ENCODE results near the gene PSTPIP2. TPM values are rescaled to one million over a fixed set of nuclear protein-coding genes. Genes with fewer than 3 reads are reported as not detected.
A peak's percentile ranks its signal among the peaks of the same experiment; 100 is the strongest.

PSTPIP2 gene
- total and polyA plus RNA-seq, 9 of the 15 experiments (the other 6 are each of a cell fraction or from before 2014, with no cell fraction given) = 14.0 to 45.7 (median 27.1) TPM

DNA sequence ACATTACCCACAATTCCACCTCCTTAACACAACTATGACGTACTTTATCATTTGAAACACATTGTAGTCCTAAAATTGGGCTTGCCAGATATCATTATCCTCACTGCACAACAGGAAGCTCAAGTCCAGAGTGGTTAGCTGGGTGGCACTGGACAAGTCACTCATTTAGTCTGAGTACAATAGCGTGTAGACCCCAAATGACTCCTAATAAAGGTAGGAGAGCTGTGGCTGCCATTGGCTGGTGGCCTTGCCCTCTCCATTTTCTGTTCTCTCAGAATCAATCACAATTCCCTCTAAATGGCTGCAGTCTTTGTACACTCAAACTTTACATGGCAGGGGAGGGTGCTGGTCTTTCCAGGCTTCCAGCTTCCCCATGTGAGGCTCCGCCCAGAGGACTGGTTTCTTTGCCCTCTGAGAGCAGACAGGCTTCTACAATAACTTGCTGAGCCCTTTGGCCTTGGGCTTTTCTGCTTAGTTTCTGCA lies 11.7 kb downstream of the PSTPIP2 start (continued):
- TF ChIP-seq, protein P1, sequence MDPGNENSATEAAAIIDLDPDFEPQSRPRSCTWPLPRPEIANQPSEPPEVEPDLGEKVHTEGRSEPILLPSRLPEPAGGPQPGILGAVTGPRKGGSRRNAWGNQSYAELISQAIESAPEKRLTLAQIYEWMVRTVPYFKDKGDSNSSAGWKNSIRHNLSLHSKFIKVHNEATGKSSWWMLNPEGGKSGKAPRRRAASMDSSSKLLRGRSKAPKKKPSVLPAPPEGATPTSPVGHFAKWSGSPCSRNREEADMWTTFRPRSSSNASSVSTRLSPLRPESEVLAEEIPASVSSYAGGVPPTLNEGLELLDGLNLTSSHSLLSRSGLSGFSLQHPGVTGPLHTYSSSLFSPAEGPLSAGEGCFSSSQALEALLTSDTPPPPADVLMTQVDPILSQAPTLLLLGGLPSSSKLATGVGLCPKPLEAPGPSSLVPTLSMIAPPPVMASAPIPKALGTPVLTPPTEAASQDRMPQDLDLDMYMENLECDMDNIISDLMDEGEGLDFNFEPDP (CRISPR knock-in tag; IDR thresholded peaks at IDR 0.05) = no peak
- no peak for TF ChIP-seq SMAD1 (IDR thresholded peaks at IDR 0.05; ENCODE audit: low read depth, low read length, partially characterized antibody)
- TF ChIP-seq, protein P2, sequence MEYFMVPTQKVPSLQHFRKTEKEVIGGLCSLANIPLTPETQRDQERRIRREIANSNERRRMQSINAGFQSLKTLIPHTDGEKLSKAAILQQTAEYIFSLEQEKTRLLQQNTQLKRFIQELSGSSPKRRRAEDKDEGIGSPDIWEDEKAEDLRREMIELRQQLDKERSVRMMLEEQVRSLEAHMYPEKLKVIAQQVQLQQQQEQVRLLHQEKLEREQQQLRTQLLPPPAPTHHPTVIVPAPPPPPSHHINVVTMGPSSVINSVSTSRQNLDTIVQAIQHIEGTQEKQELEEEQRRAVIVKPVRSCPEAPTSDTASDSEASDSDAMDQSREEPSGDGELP (CRISPR knock-in tag; IDR thresholded peaks at IDR 0.05; ENCODE audit: borderline replicate concordance) = no peak
- TF ChIP-seq HDGF (IDR thresholded peaks at IDR 0.05) = no peak
- TF ChIP-seq, protein P3, sequence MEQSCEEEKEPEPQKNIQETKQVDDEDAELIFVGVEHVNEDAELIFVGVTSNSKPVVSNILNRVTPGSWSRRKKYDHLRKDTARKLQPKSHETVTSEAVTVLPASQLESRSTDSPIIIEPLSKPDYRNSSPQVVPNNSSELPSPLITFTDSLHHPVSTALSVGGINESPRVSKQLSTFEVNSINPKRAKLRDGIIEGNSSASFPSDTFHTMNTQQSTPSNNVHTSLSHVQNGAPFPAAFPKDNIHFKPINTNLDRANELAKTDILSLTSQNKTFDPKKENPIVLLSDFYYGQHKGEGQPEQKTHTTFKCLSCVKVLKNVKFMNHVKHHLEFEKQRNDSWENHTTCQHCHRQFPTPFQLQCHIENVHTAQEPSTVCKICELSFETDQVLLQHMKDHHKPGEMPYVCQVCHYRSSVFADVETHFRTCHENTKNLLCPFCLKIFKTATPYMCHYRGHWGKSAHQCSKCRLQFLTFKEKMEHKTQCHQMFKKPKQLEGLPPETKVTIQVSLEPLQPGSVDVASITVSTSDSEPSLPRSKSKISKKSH (CRISPR knock-in tag; IDR thresholded peaks at IDR 0.05) = no peak
- TF ChIP-seq DNMT1 (IDR thresholded peaks at IDR 0.05) = no peak
- peak; percentile 67; the same call in 1 of the 2 replicates for TF ChIP-seq CC2D1A (IDR thresholded peaks at IDR 0.05)
- TF ChIP-seq, protein P4, sequence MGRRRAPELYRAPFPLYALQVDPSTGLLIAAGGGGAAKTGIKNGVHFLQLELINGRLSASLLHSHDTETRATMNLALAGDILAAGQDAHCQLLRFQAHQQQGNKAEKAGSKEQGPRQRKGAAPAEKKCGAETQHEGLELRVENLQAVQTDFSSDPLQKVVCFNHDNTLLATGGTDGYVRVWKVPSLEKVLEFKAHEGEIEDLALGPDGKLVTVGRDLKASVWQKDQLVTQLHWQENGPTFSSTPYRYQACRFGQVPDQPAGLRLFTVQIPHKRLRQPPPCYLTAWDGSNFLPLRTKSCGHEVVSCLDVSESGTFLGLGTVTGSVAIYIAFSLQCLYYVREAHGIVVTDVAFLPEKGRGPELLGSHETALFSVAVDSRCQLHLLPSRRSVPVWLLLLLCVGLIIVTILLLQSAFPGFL (CRISPR knock-in tag; IDR thresholded peaks at IDR 0.05) = no peak
- TF ChIP-seq POU5F1 (IDR thresholded peaks at IDR 0.05; ENCODE audit: borderline replicate concordance, low read depth, low read length, partially characterized antibody) = no peak
- TF ChIP-seq RHOXF2B (CRISPR knock-in tag; conservative IDR thresholded peaks at IDR 0.05) = no peak
- TF ChIP-seq, protein P5, sequence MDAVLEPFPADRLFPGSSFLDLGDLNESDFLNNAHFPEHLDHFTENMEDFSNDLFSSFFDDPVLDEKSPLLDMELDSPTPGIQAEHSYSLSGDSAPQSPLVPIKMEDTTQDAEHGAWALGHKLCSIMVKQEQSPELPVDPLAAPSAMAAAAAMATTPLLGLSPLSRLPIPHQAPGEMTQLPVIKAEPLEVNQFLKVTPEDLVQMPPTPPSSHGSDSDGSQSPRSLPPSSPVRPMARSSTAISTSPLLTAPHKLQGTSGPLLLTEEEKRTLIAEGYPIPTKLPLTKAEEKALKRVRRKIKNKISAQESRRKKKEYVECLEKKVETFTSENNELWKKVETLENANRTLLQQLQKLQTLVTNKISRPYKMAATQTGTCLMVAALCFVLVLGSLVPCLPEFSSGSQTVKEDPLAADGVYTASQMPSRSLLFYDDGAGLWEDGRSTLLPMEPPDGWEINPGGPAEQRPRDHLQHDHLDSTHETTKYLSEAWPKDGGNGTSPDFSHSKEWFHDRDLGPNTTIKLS (IDR thresholded peaks at IDR 0.05; ENCODE audit: borderline replicate concordance, low read depth) = no peak
- TF ChIP-seq BRCA1 (IDR thresholded peaks at IDR 0.05) = no peak
- no peak for TF ChIP-seq BRCA1 (CRISPR knock-in tag; IDR thresholded peaks at IDR 0.05)
- no peak for TF ChIP-seq EZH2 (IDR thresholded peaks at IDR 0.05; ENCODE audit: borderline replicate concordance, low read depth, low read length)
- TF ChIP-seq, protein P6, sequence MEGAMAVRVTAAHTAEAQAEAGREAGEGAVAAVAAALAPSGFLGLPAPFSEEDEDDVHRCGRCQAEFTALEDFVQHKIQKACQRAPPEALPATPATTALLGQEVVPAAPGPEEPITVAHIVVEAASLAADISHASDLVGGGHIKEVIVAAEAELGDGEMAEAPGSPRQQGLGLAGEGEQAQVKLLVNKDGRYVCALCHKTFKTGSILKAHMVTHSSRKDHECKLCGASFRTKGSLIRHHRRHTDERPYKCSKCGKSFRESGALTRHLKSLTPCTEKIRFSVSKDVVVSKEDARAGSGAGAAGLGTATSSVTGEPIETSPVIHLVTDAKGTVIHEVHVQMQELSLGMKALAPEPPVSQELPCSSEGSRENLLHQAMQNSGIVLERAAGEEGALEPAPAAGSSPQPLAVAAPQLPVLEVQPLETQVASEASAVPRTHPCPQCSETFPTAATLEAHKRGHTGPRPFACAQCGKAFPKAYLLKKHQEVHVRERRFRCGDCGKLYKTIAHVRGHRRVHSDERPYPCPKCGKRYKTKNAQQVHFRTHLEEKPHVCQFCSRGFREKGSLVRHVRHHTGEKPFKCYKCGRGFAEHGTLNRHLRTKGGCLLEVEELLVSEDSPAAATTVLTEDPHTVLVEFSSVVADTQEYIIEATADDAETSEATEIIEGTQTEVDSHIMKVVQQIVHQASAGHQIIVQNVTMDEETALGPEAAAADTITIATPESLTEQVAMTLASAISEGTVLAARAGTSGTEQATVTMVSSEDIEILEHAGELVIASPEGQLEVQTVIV (CRISPR knock-in tag; IDR thresholded peaks at IDR 0.05; ENCODE audit: borderline replicate concordance) = no peak
- no peak; the same call in 1 of the 2 replicates for TF ChIP-seq ZNF589 (CRISPR knock-in tag; IDR thresholded peaks at IDR 0.05; ENCODE audit: low read depth)
- peak; percentile 88 for TF ChIP-seq CREM (IDR thresholded peaks at IDR 0.05; ENCODE audit: low read depth)
- no peak for TF ChIP-seq MEIS2 (IDR thresholded peaks at IDR 0.05; ENCODE audit: partially characterized antibody)
- TF ChIP-seq NFYB (IDR thresholded peaks at IDR 0.05; ENCODE audit: extremely low read depth, insufficient read length) = no peak
- TF ChIP-seq LCOR (CRISPR knock-in tag; IDR thresholded peaks at IDR 0.05) = no peak
